GM12865 (cell line): ENCODE results near the gene GALNT2.

ENCODE experiments used
- DNase-seq: peaks from one replicate; pipeline ENCODE4 v3.0.0; 2010; ENCODE audit warnings: low read depth
- H3K4me3 ChIP-seq: 2 replicates; pipeline ENCODE4 v1.5.1; 2011; ENCODE audit warnings: mild to moderate bottlenecking, low read depth, low read length, control low read depth
- TF ChIP-seq, protein P1 (sequence below): IDR thresholded peaks from 2 replicates; pipeline ENCODE4 v1.5.1; 2011; ENCODE audit warnings: low read length, control low read depth, low read depth, inconsistent platforms; ENCODE audit not compliant: insufficient read depth; ENCODE audit errors: missing control alignments

Gene GALNT2

DNA sequence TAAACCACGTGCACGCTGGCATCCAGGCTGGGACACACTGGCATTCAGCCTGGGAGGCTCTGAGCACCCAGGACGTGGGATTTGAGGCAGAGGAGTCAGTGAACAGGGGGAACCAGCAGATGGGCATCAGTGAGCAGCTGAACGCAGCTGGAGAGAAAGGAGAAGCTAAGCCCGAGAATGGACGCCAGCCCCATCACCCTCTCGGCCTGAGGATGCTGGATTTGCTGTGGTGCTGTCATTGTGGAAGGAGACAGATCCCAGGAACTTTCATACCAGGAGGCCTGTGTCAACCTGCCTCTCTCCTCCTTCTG, 226.3 kb downstream of the GALNT2 start:
- DNase-seq, result no peak
- H3K4me3 ChIP-seq, result no peak overlapping the region
- TF ChIP-seq, protein P1, sequence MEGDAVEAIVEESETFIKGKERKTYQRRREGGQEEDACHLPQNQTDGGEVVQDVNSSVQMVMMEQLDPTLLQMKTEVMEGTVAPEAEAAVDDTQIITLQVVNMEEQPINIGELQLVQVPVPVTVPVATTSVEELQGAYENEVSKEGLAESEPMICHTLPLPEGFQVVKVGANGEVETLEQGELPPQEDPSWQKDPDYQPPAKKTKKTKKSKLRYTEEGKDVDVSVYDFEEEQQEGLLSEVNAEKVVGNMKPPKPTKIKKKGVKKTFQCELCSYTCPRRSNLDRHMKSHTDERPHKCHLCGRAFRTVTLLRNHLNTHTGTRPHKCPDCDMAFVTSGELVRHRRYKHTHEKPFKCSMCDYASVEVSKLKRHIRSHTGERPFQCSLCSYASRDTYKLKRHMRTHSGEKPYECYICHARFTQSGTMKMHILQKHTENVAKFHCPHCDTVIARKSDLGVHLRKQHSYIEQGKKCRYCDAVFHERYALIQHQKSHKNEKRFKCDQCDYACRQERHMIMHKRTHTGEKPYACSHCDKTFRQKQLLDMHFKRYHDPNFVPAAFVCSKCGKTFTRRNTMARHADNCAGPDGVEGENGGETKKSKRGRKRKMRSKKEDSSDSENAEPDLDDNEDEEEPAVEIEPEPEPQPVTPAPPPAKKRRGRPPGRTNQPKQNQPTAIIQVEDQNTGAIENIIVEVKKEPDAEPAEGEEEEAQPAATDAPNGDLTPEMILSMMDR, result no peak

- TF ChIP-seq, protein P1, result no peak
- H3K4me3 ChIP-seq, result no peak overlapping the region
- no peak for DNase-seq
Observed at GRCh38 chr1:230295367-230295766, 228.3 kb downstream of the GALNT2 start.

- DNase-seq, result no peak
- TF ChIP-seq, protein P1, result no peak
- no peak overlapping the region for H3K4me3 ChIP-seq
Observed at GRCh38 chr1:230299191-230300006, 232.4 kb downstream of the GALNT2 start.

- TF ChIP-seq, protein P1, result no peak
- H3K4me3 ChIP-seq, result no peak overlapping the region
- DNase-seq, result no peak
Observed at GRCh38 chr1:230300322-230301301, 233.6 kb downstream of the GALNT2 start.

- DNase-seq, result no peak
- TF ChIP-seq, protein P1, result no peak
- no peak overlapping the region for H3K4me3 ChIP-seq
Observed at GRCh38 chr1:230301322-230301721, 234.3 kb downstream of the GALNT2 start.

DNA sequence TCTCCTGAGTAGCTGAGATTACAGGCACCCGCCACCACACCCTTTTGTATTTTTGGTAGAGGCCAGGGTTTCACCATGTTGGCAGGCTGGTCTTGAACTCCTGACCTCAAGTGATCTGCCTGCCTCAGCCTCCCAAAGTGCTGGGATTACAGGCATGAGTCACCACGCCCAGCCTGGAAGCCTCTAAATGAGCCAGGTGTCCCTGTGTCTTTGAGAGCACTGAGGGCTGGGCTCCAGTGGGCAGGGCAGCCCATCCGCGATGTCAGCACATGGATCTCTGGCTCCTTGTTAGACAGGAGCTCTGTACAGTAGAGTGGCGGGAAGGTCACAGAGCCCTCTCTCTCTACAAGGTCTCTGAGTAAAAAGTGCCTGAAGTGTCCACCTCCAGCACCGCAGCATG, 234.8 kb downstream of the GALNT2 start:
- TF ChIP-seq, protein P1, result no peak
- no peak for DNase-seq
- H3K4me3 ChIP-seq, result no peak overlapping the region
